ENCODE measurements around the gene ST6GAL1. TPM values are rescaled to one million over a fixed set of nuclear protein-coding genes. Genes with fewer than 3 reads are reported as not detected.

ST6GAL1 gene
- total and polyA plus RNA-seq, 2 of the 4 experiments (the other 2 are of a cell fraction) = 1.4 to 2.9 TPM

GRCh38 chr3:187080799-187081450, 150.6 kb downstream of the ST6GAL1 start:
- no peak overlapping the region for H2BK120ac ChIP-seq (ENCODE audit: low read depth, low read length)
- H4K5ac ChIP-seq (ENCODE audit: low read depth, low read length) = no peak overlapping the region
- H3K9ac ChIP-seq (ENCODE audit: low read depth, low read length) = no peak overlapping the region
- no peak overlapping the region for H3K4me2 ChIP-seq (ENCODE audit: low read depth, low read length)
- no peaks in the 10 kb centered on the region for H4K20me1 ChIP-seq (ENCODE audit: insufficient read depth, low read length)
- no peak overlapping the region for H3K18ac ChIP-seq (ENCODE audit: low read depth, low read length)
- in situ Hi-C loops (cut with MboI; ENCODE audit: low sequenced_read_pairs) = no loop called here
- ChIA-PET CTCF (no interaction called here), POLR2A (ENCODE audit: unreplicated experiment) (no interaction called here)
- no peaks in the 10 kb centered on the region for H3K79me1 ChIP-seq (ENCODE audit: low read depth in 1 of 2, low read length in 2 of 2)
- no peak overlapping the region for H2AFZ ChIP-seq (replicated peaks; ENCODE audit: low read length, poor library complexity)
- no peak for ATAC-seq (ENCODE audit: low read depth)
- dilution Hi-C loops (cut with HindIII; ENCODE audit: low sequenced_read_pairs, unreplicated experiment) = no loop called here
- intact Hi-C loops (cut with micrococcal nuclease) = no loop called here
- no peak overlapping the region for H2BK5ac ChIP-seq (ENCODE audit: low read depth, low read length, poor library complexity, severe bottlenecking)
- H3K9me1 ChIP-seq (ENCODE audit: insufficient read depth, low read length) = peaks cover 3% of the 10 kb centered on the region; the same call in 1 of the 2 replicates
- no peak overlapping the region for H2AK9ac ChIP-seq (replicated peaks; ENCODE audit: low read depth, low read length, poor library complexity)
- no peak overlapping the region for H2BK20ac ChIP-seq (ENCODE audit: low read depth, low read length)
- H3K4me3 ChIP-seq (ENCODE audit: insufficient read depth, low read depth, low read length) = no peak overlapping the region
- no TSS peak for BruUV-seq (replicated peaks)
- no peak for DNase-seq
- H3K27ac ChIP-seq (ENCODE audit: insufficient read depth, low read length) = no peak overlapping the region
- 91% methylated on average over 8 of the region's 13 CpGs; no CpG with 5 or more reads in 1 of the 2 experiments for WGBS, 2 experiments (ENCODE audit: extremely low coverage in 2 of 2, insufficient read length in 1 of 2)
- H3K9me3 ChIP-seq (ENCODE audit: control insufficient read depth, insufficient read depth, low read length) = no peaks in the 10 kb centered on the region
- no peak overlapping the region for H4K91ac ChIP-seq (ENCODE audit: insufficient read depth, low read depth, low read length)
- H3K36me3 ChIP-seq (ENCODE audit: control insufficient read depth, insufficient read depth, low read length) = no peaks in the 10 kb centered on the region
- no peak overlapping the region for H2AK5ac ChIP-seq (ENCODE audit: low read depth, low read length)
- no peak overlapping the region for H3K56ac ChIP-seq (ENCODE audit: extremely low read depth, insufficient read depth, low read length)
- TF ChIP-seq MAFK (IDR thresholded peaks at IDR 0.05; ENCODE audit: low read depth, low read length) (no peak), RCOR1 (IDR thresholded peaks at IDR 0.05; ENCODE audit: insufficient replicate concordance, low read length) (no peak), BHLHE40 (IDR thresholded peaks at IDR 0.05; ENCODE audit: low read depth, low read length) (no peak), RAD21 (IDR thresholded peaks at IDR 0.05; ENCODE audit: low read length) (no peak), FOS (IDR thresholded peaks at IDR 0.05; ENCODE audit: low read depth, low read length) (no peak), MXI1 (IDR thresholded peaks at IDR 0.05; ENCODE audit: borderline replicate concordance, low read depth, low read length) (no peak), POLR2A (IDR thresholded peaks at IDR 0.05; ENCODE audit: low read depth, low read length) (no peak), SMC3 (IDR thresholded peaks at IDR 0.05; ENCODE audit: low read depth, low read length) (no peak), CHD1 (IDR thresholded peaks at IDR 0.05; ENCODE audit: low read depth, low read length) (no peak), RFX5 (IDR thresholded peaks at IDR 0.05; ENCODE audit: low read depth, low read length) (no peak), ELK1 (IDR thresholded peaks at IDR 0.05; ENCODE audit: borderline replicate concordance, low read depth, low read length) (no peak), NFE2L2 (IDR thresholded peaks at IDR 0.05; ENCODE audit: low read depth, low read length) (no peak), USF2 (IDR thresholded peaks at IDR 0.05; ENCODE audit: low read depth, low read length) (no peak)
- H2BK15ac ChIP-seq (ENCODE audit: low read depth, low read length) = no peak overlapping the region
- no peak overlapping the region for H3K14ac ChIP-seq (replicated peaks; ENCODE audit: low read depth, low read length)
- H3K4me1 ChIP-seq (ENCODE audit: control insufficient read depth, insufficient read depth, low read length) = no peaks in the 10 kb centered on the region; the same call in 1 of the 2 replicates
- H4K8ac ChIP-seq (ENCODE audit: low read depth in 2 of 2, low read length in 2 of 2) = no peak overlapping the region
- no peak overlapping the region for H3K23ac ChIP-seq (ENCODE audit: low read depth, low read length)
- no peak overlapping the region for H3K4ac ChIP-seq (ENCODE audit: low read depth, low read length)
- no peaks in the 10 kb centered on the region for H3K27me3 ChIP-seq (ENCODE audit: control insufficient read depth, insufficient read depth, low read length)
